ENCODE results near the gene ZNF275.
"Not testable (repeated sequence)": the region's sequence is repeated elsewhere in the genome, so short reads cannot be mapped to it uniquely, and the experiment has no call there.

ZNF275 gene, protein sequence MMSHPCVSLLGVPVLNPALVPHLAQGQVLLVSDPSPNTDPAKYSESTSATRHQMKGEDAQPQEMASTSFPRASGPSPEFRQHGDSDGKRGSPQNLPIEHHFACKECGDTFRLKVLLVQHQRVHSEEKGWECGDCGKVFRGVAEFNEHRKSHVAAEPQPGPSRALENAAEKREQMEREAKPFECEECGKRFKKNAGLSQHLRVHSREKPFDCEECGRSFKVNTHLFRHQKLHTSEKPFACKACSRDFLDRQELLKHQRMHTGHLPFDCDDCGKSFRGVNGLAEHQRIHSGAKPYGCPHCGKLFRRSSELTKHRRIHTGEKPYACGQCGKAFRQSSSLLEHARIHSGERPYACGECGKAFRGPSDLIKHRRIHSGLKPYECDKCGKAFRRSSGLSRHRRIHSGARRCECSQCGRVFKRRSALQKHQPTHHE

DNA sequence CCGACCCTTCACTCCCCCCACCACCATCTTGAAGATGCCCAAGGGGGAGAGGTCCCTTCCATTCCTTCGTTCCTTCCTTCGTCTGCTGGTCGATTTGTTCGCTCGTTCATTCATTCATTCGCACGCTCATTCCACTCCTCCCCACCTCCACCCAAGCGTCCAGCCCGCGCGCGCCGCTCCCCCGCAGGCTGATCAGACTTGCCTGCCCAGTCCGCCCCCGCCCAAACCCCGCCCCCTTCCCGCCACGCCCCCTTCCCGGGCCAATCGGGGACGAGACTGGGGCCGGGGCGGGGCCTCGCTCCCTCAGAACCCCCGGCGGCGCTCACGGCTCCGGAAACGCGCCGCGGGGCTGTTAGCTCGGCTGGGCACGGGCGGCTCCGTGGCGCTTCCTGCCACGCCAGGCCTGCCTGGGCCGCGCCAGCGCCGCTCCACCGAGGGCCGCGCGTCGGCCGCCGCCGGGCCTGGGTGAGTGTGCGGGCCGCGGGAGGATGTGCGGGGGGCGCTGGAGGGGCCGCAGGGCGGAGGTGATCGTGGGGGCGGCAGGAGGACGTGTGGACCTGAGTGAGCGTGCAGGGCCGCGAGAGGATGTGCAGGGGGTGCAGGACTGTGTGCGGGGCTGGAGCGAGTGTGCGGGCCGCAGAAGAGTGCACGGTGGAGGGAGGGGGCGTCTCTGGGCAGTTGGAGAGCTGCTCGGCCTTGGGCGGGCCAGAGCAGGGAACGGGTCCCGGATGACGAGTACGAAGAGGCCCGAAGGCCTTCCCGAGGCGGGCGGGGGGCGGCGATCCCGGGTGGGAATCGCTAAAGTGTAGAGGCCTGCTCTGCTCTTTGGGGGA is at the start of gene ZNF275:
Gene ZNF275, plus strand, starts transcription at position 333 of the 833 bp plus-strand sequence. CDS start 2,527 bp downstream, outside the sequence.
- peak; percentile 42 for DNase-seq (ENCODE audit: low read depth in 2 of 2)

DNA sequence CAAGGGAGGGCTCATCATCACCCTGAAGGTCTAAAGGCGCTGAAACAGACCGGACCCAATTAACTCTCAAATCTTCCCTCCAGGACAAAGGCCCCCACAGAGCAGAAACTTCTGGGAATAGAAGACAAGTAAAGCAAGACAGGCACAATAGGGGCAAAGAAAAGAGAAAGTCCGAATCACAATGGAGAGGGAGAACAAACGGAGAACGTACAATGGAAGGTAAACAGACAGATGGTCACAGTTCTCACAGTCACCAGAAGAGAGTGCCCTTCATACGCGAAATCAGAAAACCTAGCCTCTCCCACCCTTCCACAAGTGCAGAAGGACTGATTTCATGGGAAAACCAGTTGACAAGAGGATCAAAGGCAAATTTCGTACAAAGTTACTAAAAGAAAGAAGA is 48.3 kb upstream of the ZNF275 start:
- not testable (repeated sequence) for DNase-seq (ENCODE audit: low read depth in 2 of 2)

DNA sequence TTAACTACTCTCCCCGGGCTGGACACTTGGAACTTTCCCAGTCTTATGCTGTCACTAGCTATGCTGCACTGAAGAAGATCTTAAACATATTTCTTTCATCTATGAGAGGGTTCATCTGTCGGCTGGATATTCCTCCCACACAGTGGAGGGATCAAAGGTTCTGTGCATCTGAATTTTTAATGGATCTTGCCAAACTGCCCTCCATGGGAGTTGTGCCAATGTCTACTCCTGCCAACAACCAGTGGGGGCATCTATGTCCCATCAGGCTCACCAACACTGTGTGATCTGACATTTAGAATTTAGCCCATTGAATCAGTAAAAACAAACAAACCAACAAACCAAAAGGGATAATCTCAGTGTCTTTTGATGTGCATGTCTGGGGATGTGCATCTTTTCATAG is 45.1 kb upstream of the ZNF275 start:
- not testable (repeated sequence) for DNase-seq (ENCODE audit: low read depth in 2 of 2)

DNA sequence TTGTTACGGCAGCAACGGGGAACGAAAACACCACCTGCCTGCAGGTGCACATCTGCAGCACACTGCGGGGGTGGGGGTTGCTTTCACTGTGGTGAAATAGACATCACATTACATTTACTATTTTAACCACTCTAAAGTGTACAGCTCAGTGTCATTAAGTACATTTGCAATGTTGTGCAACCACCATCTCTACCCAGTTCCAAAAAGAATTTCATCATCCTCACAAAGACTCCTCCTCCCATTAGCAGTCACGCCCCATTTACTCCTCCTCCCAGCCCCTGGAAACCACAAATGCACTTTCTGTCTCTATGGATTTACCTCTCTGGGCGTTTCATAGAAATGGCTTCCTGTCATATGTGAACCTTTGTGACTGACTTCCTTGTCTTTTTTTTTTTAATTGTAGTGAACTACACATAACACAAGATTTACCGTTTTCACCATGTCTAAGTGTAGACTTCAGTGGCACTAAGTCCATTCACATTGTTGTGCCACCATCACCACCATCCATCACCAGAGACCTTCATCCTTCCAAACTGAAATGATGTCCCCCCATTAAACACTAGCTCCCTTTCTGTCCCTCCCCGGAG is 40.4 kb upstream of the ZNF275 start:
- DNase-seq (ENCODE audit: low read depth in 2 of 2): not testable (repeated sequence)

DNA sequence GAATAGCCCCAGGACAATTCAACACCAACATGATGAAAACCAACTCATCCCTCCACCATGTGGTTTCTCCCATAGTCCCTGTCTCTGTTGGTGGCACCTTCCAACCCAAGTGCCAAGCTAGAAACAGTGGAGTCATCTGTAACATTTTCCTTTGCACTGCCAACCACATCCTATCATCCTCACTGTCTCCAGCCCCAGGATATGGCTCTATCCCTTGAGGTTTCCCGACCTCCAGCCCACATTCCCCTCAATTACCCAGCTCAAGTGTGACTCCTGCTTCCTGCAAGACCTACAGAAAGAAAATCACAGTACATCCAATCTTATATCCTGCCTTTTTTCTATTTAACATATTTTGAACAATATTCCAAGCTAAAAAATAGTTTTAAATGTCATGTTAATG is 36.6 kb upstream of the ZNF275 start:
- DNase-seq (ENCODE audit: low read depth in 2 of 2): no peak

DNA sequence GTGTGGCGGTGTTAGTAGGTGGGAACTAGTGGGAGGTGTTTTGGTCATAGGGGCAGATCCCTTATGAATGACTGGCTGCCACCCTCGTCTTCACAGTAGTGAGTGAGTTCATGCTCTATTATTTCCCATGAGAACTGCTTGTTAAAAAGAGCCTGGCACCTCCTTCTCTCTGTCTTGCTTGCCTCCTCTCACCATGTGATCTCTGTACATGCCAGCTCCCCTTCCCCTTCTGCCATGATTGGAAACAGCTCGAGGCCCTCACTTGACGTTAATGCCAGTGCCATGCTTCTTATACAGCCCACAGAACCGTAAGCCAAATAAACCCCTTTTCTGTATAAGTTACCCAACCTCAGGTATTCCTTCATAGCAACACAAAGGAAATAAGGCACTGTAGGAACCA is 34.1 kb upstream of the ZNF275 start:
- DNase-seq (ENCODE audit: low read depth in 2 of 2): no peak

DNA sequence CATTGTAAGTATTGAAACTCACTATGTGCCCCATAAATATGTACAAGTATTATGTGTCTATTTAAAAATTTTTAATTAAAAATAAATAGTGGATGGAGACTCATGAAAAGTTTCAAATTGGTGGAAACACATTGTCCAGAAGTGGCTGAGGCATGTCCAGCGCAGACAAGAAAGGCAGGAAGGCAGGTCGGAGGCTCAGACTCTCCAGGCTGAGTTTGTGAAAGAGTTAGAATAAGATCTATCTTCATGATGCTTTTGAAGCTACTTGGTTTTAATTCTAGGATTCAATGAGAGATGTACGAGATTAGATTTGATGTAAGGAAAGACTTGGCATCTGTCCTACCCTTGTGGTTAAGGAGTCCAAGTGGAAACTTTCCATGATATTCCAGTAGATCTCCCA is 32.2 kb upstream of the ZNF275 start:
- DNase-seq (ENCODE audit: low read depth in 2 of 2): no peak

DNA sequence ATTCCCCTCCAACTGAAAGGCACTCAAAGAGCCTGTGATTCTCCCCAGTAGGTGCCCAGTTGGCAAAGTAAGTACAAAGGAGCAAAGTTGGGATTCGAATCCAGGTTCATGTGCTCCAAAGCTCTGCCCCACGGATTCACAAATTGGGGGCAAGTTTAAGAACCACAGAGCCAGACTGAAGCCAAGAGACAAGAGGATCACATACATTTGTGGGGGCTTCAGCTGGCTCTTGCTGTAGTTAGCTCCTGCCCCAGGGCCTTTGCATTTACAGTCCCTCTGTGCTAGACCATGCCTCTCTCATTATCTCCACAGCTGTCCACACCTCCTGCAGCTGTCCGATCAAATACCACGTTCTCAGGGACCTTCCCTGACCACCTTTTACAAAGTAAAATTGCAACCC is 31.2 kb upstream of the ZNF275 start:
- no peak for DNase-seq (ENCODE audit: low read depth in 2 of 2)

DNA sequence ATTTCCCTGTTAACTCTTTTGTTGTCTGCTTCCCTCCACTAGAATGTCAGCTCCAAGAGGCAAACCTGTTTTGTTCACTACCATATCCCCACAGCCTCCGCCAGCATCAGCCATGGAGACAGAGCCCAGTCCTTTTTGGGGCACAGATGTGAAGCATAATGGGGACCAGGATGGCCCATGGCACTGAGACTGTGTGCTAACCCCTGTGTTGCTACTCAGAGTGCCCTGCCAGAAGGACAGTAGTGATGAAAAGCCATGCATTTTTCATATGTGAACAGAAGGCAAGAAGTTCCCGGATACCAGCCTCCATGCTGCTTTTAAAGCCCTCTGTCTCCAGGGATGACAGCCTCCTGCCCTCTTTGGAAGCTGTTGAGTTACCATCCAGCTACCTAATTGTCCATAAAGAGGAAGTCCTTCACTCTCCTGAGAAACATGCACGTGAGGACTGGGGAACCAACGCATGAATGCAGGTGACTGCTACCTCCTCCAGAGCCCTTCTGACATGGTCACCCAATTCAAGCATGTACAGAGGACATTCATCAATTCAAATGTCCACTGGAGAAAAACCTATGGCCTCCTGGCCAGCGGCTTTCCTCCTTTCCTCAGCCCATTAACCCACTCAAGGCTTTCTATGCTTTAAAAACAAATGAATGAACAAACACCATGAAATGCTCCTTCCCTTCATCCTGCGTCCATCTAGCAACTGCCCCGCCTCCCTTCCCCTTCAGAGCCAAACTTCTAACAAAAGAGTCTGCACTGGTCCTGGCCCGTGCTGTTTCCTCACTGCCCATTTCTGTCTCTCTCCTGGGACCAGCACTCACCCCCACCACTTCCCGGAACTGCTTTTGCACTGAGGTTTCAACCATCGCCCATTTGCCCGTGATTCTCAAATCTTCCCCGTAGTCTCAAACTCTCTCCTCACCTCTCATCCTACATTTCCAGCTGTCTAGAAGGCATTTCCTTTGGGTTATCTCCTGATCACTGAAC is 30.4 kb upstream of the ZNF275 start:
- no peak for DNase-seq (ENCODE audit: low read depth in 2 of 2)

DNA sequence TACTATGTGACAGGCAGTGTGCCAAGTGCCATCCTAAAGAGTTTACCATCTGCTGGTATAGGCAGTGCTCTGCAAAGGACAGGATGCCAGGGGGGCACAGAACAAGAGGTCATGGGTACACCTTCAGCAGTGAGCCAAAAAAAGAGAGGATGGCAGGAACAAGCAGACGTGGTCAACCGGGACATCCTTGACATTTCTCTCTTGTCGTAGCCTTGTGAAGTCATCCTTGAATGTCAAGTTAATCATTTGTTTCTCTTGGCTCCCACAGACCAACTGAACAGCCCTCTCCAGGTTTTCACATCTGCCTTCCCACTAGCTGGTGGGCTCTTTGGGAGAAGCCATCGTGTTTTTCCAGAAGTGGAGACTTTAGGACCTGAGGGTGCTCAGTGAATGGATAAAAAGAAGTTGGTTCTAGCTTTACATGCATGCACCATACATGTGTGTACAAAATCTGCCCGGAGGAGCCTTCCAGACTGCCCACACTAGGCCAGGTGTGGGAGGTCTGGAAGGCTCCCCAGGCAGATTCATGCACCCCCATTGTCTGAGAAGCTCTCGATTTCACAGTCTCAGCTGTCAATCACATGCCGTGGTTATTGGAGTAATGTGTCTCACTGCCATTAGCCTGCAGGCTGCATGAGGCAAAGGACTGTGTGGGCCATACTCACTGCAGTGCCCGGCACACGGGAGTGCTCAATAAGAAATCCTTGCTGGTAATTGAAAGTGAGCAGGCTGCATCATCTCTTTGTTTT is 28.8 kb upstream of the ZNF275 start:
- no peak for DNase-seq (ENCODE audit: low read depth in 2 of 2)

DNA sequence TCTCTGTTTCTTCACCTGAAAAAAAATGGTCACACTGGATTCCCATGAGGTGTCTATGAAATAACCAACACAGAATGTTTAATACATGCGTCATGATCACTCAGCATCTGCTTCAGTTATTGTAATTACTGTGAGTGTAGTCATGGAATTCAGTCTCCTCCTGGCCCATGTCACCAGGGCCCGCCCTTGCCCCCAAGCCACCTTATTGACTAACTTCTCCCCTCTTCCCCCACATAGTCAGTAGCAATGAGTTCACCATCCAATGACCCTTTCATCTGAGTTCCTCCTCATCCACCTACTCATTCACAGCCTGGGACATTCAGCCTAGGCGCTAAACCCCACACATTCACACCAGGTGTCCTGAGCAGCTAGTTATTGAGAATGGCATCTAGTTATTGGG is 28.0 kb upstream of the ZNF275 start:
- DNase-seq (ENCODE audit: low read depth in 2 of 2): no peak

DNA sequence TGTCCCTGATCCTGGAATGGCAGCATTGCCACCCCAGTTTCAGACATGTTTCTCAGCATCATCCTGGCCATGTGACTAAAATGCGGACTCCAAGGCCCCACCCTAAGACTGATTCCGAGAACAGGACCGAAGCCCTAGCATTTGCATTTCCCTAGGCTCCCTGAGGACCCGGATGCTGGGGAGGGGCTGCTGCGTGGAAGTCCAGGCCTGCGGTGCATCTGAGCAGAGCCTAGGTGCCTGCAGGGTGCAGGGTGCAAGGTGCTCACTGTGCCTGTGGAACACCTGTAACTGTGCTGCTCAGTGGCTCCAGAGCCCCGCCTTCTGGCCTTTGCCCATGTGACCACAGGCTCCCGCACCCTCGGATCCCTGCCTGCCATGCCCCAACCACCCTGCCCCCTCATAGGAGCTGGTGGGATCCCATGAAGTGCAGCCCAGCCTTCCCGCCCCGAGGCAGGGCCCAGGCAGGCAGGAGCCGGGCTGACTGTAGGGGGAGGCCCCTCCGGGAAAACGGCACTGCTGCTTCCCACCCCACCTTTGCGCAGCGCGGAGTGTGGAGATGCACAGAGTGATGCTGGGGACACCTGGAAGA is 27.3 kb upstream of the ZNF275 start:
- no peak for DNase-seq (ENCODE audit: low read depth in 2 of 2)

DNA sequence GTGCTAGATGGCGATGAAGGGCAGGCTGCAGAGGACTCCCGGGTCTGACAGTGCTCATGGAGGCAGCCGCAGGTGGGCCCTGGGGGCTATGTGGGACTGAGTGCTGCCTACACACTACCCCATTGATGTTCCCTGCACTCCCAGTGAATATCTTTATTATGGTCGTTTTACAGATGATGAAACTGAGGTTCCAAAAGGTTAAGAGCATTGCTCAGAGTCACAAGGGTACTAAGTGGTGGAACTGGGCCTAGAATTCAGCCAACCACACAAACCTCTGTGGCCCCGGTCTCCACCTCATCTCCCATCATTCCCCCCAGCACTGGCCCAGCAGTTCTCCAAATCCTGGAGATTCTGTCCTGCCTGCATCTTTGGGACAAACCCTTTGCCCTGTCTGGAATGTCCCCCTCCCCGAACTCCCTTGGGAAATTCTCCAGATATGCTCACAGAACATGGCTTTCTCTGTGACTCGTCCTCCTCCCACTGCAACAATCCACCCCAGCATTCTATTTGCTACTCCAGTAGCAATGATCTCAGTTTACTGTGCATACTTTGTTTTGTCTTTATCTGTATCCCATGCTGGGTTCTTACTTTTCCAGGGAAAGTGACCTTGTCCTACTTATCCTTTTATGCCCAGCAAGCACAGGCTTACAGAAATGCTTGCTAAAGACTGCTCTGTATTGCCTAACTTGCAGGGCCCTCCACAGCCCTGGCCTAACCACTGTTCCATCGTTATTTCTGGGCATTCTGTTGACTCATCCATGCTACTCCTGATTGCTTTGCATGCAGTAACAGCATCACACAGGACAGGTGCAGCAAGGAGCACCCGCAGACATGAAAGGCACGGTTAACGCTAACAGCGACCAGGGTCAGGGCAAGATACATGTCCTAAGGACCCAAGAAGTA is 26.4 kb upstream of the ZNF275 start:
- no peak for DNase-seq (ENCODE audit: low read depth in 2 of 2)

DNA sequence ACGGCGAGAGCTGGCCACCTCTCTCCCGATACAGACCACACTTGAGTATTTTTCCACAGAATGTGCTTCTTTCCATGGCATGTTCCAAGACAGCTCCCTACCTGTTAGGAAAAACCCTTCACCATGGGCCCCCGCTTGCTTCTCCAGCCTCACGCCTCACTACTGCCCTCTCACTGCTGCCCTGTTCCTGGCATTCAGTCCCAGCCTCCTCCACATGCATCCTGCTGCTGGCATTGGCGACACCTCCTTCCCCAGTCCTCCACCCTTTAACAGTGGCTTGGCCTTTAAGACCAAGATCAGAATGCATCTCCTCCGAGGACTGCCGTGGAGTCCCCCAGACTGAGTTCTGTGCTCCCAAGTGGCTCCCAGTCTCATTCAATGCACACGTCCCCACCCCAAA is 23.1 kb upstream of the ZNF275 start:
- DNase-seq (ENCODE audit: low read depth in 2 of 2): no peak

DNA sequence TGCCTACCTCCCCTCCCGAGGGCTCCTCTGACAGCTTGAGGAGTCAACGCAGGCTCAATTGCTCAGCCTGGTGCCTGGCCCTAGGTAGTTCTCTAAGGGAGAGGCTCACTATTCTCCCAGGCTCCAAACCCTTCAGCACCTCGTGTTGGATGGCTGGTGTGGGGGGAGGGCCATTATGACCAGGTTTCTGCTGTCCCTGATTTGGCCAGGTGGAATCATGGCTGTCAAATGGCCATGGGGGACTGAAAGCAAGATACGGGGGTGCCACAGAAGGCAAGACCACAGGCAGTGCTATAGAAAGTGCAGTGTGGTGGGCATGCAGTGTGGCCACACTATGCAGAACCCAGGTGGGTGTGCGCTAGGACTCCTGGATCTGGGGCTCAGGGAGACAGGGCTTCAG is 21.9 kb upstream of the ZNF275 start:
- DNase-seq (ENCODE audit: low read depth in 2 of 2): no peak

DNA sequence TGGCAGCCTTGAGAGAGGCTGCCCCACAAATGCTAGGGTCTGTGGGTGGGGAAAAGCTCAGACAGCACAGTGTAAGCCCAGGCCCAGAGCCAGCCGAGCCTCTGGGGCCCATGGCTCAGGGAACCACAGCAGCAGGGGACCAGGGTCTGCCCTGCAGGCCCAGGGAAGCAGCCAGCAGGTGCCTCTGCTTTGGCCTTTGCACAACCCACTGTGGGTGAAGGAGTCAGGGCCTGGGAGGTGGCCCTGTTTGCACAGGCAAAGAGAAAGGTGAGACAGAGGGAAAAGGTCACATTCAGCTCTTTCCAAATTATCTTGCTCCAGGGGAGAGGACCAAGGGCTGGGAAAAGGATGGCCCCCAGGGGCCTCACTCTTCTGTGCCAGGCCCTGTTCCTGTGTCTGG is 21.1 kb upstream of the ZNF275 start:
- DNase-seq (ENCODE audit: low read depth in 2 of 2): no peak

DNA sequence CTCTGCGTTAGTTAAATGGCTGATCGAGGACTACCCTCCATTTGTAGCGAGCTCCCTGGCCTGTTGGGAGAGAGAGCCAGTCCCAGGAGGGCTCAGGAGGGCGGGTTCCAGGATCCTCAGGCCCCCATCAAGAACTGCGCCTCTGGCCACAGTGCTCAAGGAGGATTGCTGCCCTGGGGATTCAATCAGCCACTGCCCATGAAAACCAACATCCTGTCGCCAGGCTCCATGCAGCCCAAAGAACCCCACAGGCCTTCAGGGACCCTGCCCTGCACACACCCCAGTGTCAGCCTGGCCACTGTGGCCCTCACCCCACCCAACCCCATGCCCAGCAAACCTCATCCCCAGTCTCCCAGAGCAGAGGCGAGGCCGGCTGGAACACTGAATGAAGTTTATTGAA is 16.6 kb upstream of the ZNF275 start:
- DNase-seq (ENCODE audit: low read depth in 2 of 2): no peak

DNA sequence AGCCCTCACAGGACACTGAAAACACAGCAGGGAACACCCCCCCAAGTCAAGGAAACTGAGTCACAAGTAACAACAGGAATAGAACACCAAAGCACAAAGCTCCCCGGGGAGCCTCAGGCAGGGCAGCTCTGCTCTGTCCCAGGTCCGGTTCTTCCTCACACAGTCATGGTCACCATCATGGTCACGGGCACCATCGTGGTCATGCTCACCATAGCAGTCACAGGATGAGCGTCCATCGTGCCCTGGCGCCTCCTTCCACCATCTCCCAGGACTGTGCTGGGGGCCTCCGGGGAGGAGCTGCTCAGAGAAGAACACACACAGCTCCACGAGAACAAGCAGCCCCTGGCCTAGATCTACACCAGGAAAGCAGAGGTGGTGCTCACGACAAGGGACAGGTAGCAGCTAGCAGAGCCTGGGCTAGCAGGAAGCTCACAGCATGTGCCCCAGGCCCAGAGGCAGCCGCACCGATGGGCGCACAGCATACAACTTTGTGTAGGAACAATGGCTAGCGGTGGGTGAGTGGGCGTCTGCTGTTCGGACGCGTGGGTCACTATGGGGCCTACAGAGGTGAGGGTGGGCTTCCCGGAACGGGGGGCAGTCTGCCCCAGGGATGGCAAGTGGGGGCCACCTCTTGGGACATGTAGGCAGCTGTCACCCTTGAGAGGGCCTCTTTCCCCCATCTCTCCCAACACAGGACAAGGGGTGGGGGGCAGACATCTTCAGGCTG is 15.8 kb upstream of the ZNF275 start:
- DNase-seq (ENCODE audit: low read depth in 2 of 2): no peak

DNA sequence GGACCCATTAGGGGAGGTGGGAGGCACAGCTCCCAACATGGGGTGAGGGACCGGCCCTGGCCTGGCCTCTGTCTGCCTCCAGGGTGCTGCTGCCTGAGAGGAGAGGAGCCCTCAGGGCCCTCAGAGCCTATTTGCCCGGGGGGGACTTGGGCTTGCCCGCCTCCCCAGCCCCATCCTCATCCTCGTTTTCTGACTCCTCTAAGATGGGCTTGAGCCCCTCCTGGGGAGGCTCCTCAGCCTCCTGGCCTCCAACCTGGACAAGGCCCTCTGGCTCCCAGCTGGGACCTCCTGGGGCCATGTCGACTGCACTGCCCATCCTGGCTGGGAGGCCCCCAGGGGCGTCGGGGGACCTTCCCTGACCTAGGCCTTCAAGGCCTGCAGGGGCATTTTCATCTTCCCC is 15.1 kb upstream of the ZNF275 start:
- no peak for DNase-seq (ENCODE audit: low read depth in 2 of 2)
